Left ventricle myocardium superior (tissue), 1 donor: ENCODE data around the gene HTRA3. TPM values are rescaled to one million over a fixed set of nuclear protein-coding genes. Genes with fewer than 3 reads are reported as not detected.

Source experiments
- ATAC-seq: fragments of 200-7000 bp; cut with Tn5 transposase; one replicate; pipeline ENCODE4 v1.9.1; 2020; ENCODE audit warnings: mild to moderate bottlenecking, moderate library complexity
- DNase-seq: peaks from one replicate; pipeline ENCODE4 v3.0.0-alpha.2; 2020
- intact Hi-C: fragments of 100-400 bp; cut with micrococcal nuclease; formaldehyde crosslinking; loops from one replicate; pipeline ENCODE4 v1.11.0; 2022
- total RNA-seq: library from RNA; stranded (reverse); fragmentation: NEBNext Ultra II Directional; extraction: Animal tissue kit (Norgen Biotek cat#: 25700); gene quantifications from one replicate; pipeline ENCODE4 v1.2.1, GENCODE V29; 2021
- donor health status: DM: no; HTN: yes; CAD: no; lungs with severe emphysema.

The HTRA3 gene
- total RNA-seq, 1 donor from 2014 or later: 95.6 TPM

GRCh38 chr4:8274765-8275547 lies 5.4 kb downstream of the HTRA3 start:
- ATAC-seq (peak; percentile 76), DNase-seq (peak; percentile 94)
- intact Hi-C loops: loop anchor here (10.0 kb wide), 1 partner anchor 130 kb away; no protein-coding TSS in a partner anchor

- intact Hi-C loops: loop anchor here (10.0 kb wide), 1 partner anchor 129 kb away; no protein-coding TSS in a partner anchor
- peak; percentile 27 for DNase-seq
- no peak for ATAC-seq
Measured at GRCh38 chr4:8275548-8275910, 6.0 kb downstream of the HTRA3 start.

GRCh38 chr4:8276358-8277240 lies 7.0 kb downstream of the HTRA3 start:
- intact Hi-C loops: loop anchor here (10.0 kb wide), 1 partner anchor 128 kb away; no protein-coding TSS in a partner anchor
- DNase-seq: peak; percentile 88
- ATAC-seq: peak; percentile 51

- peak; percentile 26 for DNase-seq
- intact Hi-C loops: loop anchor here (10.0 kb wide), 1 partner anchor 127 kb away; no protein-coding TSS in a partner anchor
- no peak for ATAC-seq
Measured at GRCh38 chr4:8277356-8278008, 7.9 kb downstream of the HTRA3 start.

GRCh38 chr4:8278009-8278395 lies 8.4 kb downstream of the HTRA3 start:
- intact Hi-C loops: loop anchor here (10.0 kb wide), 1 partner anchor 127 kb away; no protein-coding TSS in a partner anchor
- DNase-seq: peak; percentile 36
- no peak for ATAC-seq

- no peak for ATAC-seq
- intact Hi-C loops: loop anchor here (10.0 kb wide), 1 partner anchor 126 kb away; no protein-coding TSS in a partner anchor
- peak; percentile 49 for DNase-seq
Measured at GRCh38 chr4:8278421-8279287, 9.1 kb downstream of the HTRA3 start.

GRCh38 chr4:8279321-8280157 lies 10.0 kb downstream of the HTRA3 start:
- ATAC-seq (no peak), DNase-seq (peak; percentile 23)
- intact Hi-C loops: loop anchor here (10.0 kb wide), 1 partner anchor 125 kb away; no protein-coding TSS in a partner anchor

GRCh38 chr4:8280158-8280875 lies 10.8 kb downstream of the HTRA3 start:
- DNase-seq (peak; percentile 17), ATAC-seq (no peak)

GRCh38 chr4:8280876-8281440 lies 11.4 kb downstream of the HTRA3 start:
- peak; percentile 21 for DNase-seq
- intact Hi-C loops: no loop called here
- no peak for ATAC-seq

More at GRCh38 chr4:8280158-8280875, 10.8 kb downstream of the HTRA3 start:
- intact Hi-C loops: no loop called here

- peak; percentile 91 for DNase-seq
- ATAC-seq: peak; percentile 55
- intact Hi-C loops: no loop called here
Measured at GRCh38 chr4:8281519-8282133, 12.1 kb downstream of the HTRA3 start.

- intact Hi-C loops: no loop called here
- DNase-seq (peak; percentile 28), ATAC-seq (no peak)
Measured at GRCh38 chr4:8282134-8282641, 12.6 kb downstream of the HTRA3 start.

GRCh38 chr4:8282742-8283141 lies 13.2 kb downstream of the HTRA3 start:
- ATAC-seq (no peak), DNase-seq (peak; percentile 28)
- intact Hi-C loops: no loop called here

GRCh38 chr4:8283161-8283560 lies 13.6 kb downstream of the HTRA3 start:
- intact Hi-C loops: no loop called here
- ATAC-seq: no peak
- DNase-seq: no peak

- DNase-seq: peak; percentile 42
- intact Hi-C loops: no loop called here
- no peak for ATAC-seq
Measured at GRCh38 chr4:8283631-8284121, 14.1 kb downstream of the HTRA3 start.

- intact Hi-C loops: no loop called here
- peak; percentile 31 for DNase-seq
- no peak for ATAC-seq
Measured at GRCh38 chr4:8284391-8284790, 14.8 kb downstream of the HTRA3 start.
